GM18517 (cell line): Measurements from ENCODE around the gene UGP2.
A peak's percentile ranks its signal among the peaks of the same experiment; 100 is the strongest.
"Not testable (repeated sequence)": the region's sequence is repeated elsewhere in the genome, so short reads cannot be mapped to it uniquely, and the experiment has no call there.

Experiments used
- ATAC-seq: cut with Tn5 transposase; IDR thresholded peaks from one replicate; pipeline ENCODE4 v1.9.1; 2021; ENCODE audit warnings: mild to moderate bottlenecking, moderate library complexity; ENCODE audit not compliant: unreplicated experiment

UGP2 gene

DNA sequence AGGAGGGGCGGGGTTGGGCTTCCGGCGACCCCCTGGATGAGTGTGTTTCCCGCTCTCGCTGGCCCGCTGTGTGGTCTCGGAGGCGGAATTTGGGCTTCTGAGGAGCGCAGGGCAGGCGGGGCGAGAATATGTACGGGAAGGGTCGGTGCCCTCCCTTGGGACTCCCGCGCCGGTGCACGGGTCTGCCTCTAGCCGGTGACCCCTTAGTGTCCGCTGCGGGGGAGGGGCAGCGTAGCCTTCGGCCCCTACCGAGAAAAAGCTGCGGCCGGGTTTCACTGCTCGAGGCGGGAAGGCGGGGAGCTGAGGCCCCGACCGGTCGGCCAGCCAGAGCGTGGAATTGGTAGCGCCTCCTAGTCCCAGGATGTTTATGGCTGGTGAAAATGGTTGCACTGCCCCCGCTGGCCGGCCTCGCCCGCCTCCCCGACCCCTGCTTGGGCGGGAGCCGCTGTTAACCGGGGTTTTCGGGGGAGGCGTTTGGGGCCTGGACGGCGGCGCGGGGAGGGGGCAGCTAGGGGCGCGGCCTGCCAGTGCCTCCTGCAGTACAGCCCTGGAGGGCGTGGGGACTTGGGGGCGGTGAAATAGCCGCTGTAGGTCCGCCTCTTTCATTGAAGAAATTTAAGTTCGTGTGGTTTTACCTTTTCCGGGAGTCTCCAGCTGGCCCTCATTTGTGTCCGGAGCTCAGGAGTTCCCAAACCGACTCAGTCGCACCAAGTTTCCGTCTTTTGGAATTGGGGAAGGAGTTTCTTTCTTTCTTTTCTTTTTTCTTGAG lies at the start of gene UGP2:
TSS of gene UGP2 (plus strand) at position 643 of the 769 bp plus-strand sequence. CDS start 290 bp downstream, outside the sequence.
- ATAC-seq = peak; percentile 59

DNA sequence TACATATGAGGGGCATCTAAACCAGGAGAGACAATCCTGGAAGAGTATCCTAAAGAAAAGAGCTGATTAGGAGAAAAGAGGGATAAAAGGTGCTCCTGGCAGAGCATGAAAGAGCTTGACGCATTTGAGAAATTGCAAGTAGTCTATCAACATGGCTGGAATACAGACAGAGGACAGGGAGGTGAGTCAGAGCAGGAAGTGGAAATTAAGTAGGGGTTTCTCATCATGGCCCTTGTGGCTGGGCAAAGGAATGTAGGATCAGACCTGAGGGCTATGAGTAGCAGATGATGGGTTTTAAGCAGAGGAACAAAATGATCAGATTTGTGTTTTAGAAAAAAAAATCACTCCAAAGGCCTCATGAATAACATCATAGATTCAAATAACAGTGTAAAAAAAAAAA lies 49.2 kb upstream of the UGP2 start:
- no peak for ATAC-seq

DNA sequence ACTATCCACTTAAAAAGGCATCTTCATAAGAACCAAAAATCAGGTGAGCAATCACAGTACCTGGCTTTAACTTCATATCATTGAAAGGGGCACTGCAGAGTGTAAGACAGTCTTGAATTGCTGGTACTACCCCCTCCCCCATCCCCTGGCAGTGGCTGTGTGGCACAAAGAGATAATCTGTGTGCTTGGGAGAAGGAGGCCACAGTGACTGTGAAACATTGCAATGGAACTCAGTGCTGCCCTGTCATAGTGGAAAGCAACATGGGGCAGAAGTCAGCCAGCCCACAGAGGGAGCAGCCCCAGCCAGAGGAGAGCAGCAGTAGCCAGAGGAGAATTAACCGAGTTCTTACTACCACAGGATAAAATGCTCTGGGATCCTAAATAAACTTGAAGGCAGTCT lies 45.3 kb upstream of the UGP2 start:
- no peak for ATAC-seq

DNA sequence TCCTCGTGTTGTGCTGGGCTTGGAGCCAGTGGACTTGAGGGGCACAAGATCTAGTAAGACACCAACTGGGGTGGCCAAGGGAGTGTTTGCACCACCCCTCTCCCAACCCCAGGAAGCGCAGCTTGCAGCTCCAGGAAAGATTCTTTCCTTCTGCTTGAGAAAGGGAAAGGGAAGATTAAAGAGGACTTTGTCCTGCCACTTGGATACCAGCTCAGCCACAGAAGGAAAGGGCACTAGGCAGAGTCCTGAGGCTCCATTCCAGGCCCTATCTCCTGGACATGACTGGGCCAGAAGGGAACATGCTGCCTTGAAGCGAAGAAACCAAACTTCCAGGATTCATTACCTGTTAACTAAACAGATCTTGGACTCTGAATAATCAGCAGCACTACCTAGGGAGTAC lies 44.9 kb upstream of the UGP2 start:
- ATAC-seq = no peak

DNA sequence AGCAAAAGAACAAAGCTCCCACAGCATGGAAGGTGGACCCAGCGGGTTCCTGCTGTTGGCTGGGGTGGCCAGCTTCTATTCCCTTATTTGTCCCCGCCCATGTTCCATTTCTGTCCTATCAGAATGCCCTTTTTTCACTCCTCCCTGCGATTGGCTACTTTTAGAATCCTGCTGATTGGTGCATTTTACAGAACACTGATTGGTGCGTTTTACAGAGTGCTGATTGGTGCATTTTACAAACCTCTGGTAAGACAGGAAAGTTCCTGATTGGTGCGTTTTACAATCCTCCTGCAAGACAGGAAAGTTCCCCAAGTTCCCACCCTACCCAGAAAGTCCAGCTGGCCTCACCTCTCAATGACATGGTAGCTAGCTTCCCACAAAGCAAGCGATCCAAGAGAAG lies 40.2 kb upstream of the UGP2 start:
- ATAC-seq = no peak

DNA sequence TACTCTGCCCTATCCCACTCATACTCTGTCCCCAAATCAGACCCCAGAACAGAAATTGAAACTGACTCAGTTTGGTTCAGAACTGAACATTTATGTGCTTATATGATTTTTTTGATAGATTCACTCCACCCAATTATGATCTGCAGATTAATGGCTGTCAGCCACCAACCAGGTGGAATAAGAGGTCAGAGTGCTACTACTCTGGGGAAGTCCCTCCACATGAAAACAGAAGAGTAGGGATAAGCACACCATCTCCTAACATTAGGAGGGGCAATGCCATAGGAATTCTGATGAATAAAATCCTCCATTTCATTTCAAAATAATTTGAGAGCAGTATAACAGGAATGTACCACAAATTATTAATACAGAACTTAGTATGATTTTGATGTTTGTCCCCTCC lies 36.3 kb upstream of the UGP2 start:
- ATAC-seq = no peak

DNA sequence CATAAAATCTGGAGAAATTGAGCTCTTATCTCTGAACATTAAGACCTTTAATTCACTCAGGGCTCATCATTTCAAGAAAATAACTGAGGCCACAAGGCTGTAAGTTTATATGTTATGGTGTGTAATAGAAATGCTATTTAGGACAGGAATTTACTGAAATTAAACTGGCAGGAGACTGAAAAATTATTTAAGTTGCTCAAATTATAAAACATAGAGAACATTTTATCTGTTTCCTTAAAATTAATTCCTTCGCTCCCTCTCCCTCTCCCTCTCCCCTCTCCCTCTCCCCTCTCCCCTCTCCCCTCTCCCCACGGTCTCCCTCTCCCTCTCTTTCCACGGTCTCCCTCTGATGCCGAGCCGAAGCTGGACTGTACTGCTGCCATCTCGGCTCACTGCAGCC lies 33.7 kb upstream of the UGP2 start:
- not testable (repeated sequence) for ATAC-seq

DNA sequence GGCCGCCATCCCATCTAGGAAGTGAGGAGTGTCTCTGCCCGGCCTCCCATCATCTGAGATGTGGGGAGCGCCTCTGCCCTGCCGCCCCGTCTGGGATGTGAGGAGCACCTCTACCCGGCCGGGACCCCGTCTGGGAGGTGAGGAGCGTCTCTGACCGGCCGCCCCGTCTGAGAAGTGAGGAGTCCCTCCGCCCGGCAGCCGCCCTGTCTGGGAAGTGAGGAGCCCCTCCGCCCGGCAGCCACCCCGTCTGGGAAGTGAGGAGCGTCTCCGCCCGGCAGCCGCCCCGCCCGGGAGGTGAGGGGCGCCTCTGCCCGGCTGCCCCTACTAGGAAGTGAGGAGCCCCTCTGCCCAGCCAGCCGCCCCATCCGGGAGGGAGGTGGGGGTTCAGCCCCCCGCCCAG lies 32.8 kb upstream of the UGP2 start:
- not testable (repeated sequence) for ATAC-seq

DNA sequence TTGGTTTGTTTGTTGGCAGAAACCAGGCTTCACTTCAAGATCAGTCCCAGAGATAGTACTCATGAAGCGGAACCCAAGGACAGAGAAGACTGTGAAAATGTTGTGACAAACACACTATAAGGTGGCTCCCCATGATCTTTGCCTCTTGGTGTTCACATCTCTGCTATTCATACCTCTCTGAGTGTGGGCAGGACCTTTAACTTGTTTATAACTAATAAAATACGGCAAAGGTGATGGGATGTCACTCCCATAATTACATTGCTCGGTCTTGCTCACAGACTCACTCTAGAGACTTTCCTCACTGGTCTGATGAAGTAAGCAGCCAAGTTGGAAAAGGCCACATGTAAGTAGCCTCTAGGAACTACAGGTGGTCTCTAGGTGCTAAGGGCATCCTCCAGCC lies 30.6 kb upstream of the UGP2 start:
- no peak for ATAC-seq

DNA sequence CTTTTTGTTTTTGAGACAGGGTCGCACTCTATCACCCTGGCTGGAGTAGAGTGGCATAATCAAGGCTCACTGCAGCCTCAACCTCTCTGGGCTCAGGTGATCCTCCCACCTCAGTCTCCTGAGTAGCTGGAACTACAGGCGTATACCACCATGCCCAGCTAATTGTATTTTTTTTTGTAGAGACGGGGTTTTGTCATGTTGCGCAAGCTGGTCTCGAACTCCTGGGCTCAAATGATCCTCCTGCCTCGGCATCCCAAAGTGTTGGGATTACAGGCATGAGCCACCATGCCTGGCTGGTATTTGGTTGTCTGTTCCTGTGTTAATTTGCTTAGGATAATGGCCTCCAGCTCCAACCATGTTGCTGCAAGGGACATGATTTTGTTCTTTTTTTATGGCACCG lies 29.8 kb upstream of the UGP2 start:
- ATAC-seq = not testable (repeated sequence)

DNA sequence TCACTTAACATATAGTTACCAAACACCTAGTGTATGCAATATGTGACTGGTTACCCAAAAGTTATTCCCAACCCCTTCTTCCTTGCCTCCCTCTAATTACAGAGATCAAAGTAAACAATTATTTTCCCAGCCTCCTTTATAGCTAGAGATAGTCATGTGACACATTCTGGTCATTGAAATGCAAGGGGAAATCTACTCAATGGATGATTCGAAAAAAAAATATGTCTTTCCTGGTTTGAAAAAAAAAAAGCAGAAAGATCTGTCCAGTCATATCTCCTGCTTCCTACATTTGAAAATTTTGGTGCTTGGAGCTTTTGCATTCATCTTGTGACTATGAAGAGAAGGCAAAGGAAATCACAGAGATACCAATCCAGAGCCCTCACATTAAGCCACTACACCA lies 27.6 kb upstream of the UGP2 start:
- ATAC-seq = no peak

DNA sequence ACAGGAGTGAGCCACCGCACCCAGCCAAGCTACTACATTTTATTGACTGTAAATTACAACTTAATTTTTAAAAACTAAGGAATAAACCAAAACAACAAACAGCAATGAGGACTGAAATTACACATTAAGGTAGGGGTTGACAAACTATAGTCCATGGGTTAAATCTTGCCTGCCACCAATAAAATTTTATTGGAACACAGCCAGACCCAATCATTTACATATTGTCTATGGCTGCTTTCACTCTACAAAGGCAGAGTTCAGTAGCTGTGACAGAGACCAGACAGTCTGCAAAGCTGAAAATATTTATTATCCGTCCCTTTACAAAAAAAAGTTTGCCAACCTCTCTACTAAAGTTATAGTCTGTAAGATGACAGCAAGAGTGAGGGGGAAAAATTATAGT lies 24.3 kb upstream of the UGP2 start:
- ATAC-seq = no peak

DNA sequence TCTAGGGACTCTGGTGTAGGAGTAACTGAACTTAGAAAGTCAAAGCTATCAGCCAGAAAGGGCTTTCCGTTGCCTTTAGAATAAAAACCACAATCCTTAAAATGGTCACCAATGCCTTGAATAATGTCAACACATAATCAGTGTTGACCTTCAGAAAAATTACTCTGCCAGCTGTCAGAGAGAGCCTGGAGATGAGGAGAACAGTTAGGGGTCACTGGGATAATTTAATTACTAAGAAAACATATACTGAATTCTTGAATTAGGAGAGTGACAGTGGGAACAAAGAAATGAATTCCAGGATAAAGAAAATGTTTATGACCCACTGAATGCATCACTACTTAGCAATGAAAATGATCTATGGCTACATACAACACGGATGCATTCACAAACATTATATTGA lies 23.4 kb upstream of the UGP2 start:
- no peak for ATAC-seq

DNA sequence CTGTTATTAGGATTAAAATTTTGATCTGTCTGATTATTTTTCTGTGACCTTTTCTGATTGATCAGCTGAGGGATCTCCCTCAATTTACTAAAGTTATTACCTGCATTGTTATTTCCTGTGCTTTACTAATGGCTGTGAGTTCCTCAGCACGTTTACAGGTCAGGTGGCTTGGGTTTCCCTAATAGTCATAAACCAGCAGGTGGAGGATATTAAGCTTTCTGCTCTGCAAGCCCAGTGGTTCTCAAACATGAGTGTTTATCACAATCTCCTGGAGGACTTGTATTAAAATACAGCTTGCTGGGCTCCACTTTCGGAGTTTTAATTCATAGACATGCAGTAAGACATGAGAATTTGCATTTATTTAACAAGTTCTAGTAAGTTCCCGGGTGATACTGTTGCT lies 22.4 kb upstream of the UGP2 start:
- ATAC-seq = no peak

DNA sequence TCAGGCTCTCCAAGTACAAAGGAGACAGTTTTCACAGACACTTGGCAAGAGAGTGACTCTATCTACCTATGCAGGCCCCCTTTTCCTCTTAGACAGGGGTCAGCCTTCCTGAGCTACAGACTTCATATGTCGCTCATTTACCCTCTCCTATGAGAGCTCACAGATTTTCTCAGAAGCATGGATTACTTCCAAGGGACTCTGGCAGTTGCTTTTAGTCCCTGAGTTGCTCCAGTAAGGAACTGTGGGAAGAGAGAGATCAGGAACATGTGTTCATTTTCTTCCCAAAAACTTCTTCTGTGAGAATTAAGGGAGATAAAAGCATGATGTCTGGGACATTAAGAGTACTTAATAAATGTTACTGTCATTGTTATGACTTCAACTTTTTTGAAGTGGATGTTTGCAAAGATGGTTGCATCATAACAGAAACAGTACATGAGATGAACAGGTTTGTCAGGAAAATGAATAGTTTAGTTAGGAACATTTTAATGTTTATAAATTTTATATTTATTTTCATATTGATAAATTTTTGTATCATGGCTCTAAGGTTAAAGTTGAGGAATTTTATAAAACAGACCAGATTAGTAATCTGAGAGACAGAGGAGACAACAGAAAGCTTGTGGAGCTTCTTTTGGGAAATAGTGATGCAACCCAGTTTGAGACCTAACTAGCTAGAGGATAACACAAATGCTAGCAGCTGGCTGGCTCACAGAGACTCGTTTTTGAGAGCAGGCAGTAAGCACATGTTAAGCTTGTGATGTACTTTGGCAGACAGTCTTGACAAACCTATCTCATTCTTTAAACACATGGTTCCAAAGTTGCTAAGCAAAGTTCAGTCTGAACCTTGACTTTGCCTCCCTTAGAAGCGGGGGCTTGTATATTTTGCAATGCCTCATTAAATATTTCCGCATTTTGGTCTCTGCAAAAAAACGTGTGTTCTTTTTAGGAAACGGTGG lies 21.7 kb upstream of the UGP2 start:
- ATAC-seq = no peak

DNA sequence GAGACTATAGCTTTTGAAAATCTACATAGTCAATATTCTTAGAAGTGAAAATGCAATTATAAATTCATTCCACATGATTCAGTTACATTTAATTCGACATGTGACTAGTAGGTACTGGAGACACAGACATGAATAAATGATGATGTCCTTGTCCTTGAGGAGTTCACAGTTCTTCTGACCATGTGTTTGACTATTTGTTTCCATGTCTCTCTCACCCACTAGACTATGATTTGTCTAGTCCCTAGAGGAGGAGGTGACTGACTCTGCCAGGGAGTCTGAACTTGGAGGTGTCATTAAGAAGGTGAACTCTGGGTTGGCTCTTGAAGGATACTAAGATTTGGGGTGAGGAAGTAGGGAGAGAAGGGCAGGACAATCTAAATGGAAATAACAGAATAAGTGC lies 20.7 kb upstream of the UGP2 start:
- no peak for ATAC-seq

DNA sequence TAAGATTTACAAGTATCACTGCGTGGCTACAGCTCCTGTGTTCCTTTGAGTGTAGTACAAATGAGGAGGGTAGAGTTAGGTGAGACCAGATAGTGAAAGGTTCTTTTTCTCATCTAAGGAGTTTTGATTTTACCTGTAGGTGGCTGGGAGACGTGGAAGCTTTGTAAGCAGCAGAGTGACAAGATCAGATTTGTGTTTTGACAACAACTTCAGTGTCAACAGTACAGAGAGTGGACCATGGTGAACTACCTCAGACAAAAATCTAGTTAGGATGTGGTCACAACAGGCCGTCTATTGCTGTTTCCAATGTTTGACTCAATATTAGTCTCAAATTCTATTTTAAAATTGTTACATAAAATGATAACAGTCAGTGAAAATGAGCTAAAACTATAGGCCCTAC lies 20.3 kb upstream of the UGP2 start:
- no peak for ATAC-seq

DNA sequence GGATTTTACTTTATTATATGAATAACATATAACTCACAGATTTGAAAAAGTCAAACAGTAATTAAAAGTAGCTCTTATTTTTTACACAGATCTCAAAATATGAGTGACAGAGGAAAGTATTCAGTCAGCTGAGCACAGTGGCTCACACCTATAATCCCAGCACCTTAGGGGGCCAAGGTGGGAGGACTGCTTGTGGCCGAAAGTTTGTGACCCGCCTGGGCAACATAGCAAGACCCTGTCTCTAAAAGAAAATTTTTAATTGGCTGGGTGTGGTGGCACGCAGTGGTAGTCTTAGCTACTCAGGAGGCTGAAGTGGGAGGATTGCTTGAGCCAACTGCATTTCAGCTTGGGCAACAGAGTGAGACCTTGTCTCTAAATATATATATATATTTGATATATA lies 19.2 kb upstream of the UGP2 start:
- no peak for ATAC-seq

DNA sequence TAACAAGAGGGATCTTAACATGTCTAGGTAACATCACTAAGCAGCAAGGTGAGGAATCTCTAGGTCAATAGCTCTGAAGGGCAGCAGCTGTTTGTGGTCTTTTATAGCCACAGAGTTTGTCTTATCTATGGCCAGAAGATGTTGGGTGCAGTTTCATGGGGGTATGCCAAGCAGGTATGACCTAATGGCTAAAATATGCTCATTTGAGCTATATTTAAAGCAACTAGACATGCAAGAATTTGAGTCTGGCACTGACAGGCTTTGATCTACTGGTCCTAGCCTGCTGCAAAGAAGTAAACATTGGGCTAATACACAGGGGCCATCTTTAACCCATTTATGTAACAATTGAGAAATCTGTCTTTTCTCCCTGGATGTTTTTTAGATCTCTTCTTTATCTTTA lies 13.9 kb upstream of the UGP2 start:
- ATAC-seq = no peak

DNA sequence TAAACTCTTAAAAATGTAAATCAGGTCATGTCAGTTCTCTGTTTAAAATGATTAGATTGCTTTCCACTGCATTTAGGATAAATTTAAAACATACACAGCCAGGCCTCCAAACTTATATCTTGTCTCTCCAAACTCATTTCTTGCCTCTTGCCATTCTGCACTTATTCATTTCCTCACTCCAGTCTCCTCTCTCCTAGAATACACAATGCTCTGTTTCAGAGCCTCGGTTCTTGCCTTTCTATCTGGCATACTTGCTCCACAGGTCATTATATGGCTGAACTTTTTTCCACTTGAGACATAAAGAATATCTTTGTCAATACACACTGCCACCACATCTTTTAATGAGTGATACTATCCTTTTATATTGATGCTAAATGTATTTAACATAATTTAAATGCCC lies 10.5 kb upstream of the UGP2 start:
- no peak for ATAC-seq

DNA sequence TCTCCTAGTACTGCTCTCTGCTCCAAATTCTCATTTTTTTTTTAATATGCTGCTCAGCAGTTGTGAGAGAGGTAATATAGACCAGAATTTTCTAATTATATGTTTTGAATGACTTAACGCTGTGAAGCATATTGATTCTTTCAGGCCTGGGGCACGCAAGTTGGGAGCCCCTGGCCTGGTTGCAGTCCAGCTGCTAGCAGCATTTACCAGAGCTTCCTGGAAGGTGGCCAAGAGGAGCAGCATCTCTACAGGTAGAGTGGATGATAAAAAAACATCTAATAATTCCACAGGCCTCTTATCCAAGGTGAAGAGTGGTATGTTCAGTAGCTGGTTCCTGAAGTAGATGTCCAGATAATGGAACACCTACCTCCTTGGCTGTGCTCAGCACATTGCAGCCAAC lies 7.3 kb upstream of the UGP2 start:
- no peak for ATAC-seq

DNA sequence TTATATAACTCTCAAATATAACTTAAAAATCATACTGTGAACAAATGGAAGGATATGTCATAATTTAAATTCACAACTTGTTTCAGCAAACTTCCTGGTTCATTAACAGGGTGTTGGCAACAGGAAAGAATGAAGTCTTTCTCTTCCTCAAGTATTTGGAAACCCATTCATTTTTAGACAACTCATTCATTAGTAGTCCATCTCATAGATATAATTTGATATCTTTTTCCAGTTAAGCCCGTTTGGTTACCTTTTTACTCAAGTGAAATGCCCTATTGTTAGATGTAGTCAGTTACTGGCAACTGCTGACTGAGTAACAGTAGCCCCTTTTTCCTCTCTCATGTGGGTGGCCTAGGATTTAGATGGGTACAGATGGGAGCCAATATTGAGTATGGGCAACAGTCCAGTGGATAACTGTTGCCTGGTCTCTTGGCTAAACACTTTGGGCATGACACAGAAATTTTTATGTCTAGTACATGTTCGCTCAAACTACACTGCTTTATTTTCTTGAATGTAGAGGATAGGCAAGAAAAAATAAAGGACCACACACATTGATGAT lies 4.6 kb upstream of the UGP2 start:
- no peak for ATAC-seq
